ENCODE data around the gene SGMS1.

SGMS1 gene

DNA sequence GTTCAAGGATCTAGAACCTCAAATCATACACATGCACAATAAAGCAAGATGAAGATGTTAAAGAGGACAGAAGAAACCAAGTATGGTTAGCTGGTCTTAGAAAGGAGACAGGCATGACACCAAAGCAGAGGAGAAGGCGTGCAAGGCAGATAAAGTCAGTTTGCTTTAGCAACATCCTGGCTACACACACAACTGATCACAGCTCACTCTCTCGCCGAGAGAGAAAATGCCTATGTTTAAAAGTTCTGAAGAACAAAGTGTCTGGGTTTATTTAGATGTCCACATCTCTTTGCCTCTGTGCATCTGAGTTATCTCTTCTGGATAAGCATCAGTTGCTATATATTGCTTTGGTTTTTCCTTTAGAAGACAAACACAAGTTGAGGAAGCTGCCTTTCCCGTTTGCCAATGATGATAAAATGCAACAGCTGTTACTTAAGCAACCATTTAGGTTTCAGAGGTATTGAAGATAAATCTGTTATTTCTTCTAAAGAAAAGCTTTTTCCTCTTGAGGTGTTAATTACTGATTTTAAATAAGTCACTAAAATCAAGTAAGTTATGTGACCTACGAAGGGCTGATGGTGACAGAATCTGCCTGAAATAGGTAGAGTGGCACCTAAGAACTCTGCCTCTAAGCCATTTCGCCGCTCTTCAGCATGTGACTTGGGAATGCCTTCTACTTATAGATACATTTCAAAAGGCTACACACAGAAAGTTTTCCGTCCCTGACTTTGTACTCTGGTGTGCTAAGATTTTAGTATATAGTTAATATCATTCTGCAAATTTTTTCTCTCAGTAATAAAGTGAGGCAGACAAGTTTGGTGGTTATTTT, 226.2 kb downstream of the SGMS1 start:
- DNase-seq (ENCODE audit: low read depth), result no peak

DNA sequence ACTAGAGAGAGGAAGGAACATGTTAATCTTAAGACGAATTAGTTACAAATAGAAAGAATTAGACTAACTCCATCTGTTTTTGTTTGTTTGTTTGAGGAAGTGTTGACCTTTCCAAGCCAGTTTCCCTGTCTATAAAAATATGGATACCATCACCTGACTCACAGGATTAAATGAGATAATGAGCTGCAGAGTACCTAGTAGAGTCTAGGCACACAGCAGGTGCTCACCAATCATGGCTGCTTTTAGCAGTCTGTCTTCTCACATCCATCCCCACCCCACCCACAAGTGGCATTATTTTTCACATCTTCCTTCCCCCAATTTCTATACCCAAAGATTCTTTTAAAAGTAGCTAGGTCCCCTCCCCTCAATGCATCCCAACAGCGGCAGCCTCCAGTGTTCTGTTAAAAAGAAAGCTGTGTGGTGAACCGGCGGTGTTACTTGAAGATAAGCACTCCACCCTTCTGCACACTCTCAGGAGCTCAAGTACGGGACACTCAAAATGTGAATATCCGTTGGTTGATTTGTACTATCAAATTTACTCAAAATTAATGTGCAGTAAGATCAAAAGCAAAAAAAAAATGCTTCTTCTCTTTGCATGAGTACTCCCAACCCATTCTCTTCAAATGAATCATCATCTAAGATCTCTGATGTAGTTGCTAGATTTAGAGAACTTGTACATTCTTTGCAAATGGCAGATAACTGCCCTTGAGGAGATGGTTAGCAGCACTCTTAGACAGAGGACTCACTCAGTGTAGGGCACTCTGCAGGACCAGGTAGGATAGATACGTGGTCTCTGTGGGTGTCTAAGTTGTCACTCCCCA, 227.1 kb downstream of the SGMS1 start:
- no peak for DNase-seq (ENCODE audit: low read depth)

GRCh38 chr10:50395851-50396250, 227.9 kb downstream of the SGMS1 start:
- DNase-seq (ENCODE audit: low read depth), result no peak

- DNase-seq (ENCODE audit: low read depth), result no peak
Measured at GRCh38 chr10:50395271-50395670, 228.5 kb downstream of the SGMS1 start.

DNA sequence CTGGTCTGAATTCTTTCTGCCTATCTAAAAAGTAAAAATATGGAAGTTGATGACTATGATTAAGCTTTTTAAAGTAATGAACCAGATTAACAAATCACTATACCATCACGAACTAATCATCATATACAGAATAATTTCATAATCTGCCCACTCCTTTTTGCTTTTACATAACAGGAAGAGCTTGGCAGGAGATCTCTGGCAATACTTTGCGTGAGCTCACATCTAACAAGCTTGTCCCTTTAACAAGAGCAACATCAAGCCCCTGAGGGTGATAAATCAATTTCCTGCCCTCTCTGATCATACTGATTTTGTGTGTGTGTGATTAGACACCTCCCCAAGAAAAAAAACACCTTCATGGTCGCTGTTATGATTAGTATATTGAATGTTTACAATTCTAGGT, 228.9 kb downstream of the SGMS1 start:
- DNase-seq (ENCODE audit: low read depth), result no peak

GRCh38 chr10:50393784-50394467, 229.8 kb downstream of the SGMS1 start:
- DNase-seq (ENCODE audit: low read depth), result no peak

DNA sequence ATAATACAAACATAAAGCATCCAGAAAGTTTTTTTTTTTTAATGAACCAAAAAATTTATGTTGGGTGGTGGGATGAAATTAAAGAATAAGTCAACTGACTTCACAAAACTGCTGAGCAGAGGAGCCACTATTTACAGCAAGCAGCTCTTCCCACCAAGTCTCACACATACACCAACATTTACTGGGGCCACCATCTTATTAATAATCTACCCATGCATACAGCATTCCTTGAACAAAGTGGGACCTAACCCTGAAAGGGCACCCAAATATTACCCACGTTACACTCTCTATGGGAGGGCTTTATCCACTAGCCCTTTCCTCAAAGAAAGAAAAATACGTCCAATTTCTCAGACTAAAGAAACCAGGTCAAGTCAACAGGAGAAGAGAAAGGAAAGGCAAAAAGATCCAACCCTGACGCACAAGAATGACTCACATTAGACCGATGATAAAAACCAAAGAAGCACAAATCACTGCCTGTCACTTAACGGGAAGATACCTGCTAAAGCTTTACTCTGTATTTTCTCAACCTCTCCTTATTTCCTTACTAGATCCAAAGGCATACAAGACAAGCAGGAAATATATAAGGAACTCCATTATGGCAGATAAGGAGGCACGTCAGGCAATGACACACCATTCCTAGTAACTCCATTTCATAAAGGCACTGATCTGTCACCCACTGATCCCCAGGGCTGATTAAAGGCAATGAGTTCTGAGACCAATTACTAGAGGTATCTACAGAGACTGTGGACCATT, 230.6 kb downstream of the SGMS1 start:
- no peak for DNase-seq (ENCODE audit: low read depth)

GRCh38 chr10:50392426-50392825, 231.3 kb downstream of the SGMS1 start:
- no peak for DNase-seq (ENCODE audit: low read depth)

DNA sequence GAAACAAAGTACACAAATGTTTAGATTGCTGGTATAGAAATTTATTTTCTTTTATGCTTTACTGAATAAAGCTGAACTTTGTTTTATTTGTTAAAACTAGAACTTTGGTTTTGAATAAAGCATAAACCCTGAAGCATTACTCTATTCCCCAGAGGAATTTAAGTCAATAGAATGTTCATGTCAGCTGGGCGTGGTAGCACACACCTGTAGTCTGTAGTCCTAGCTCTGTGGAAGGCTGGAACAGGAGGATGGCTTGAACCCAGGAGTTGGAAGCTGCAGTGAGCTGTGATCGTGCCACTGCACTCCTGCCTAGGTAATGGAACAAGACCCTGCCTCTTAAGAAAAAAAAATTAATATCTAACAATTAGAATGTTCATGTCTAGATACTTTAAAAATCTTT, 233.5 kb downstream of the SGMS1 start:
- DNase-seq (ENCODE audit: low read depth), result no peak

GRCh38 chr10:50388181-50388580, 235.6 kb downstream of the SGMS1 start:
- no peak for DNase-seq (ENCODE audit: low read depth)

- no peak for DNase-seq (ENCODE audit: low read depth)
Measured at GRCh38 chr10:50387732-50388073, 236.1 kb downstream of the SGMS1 start.

DNA sequence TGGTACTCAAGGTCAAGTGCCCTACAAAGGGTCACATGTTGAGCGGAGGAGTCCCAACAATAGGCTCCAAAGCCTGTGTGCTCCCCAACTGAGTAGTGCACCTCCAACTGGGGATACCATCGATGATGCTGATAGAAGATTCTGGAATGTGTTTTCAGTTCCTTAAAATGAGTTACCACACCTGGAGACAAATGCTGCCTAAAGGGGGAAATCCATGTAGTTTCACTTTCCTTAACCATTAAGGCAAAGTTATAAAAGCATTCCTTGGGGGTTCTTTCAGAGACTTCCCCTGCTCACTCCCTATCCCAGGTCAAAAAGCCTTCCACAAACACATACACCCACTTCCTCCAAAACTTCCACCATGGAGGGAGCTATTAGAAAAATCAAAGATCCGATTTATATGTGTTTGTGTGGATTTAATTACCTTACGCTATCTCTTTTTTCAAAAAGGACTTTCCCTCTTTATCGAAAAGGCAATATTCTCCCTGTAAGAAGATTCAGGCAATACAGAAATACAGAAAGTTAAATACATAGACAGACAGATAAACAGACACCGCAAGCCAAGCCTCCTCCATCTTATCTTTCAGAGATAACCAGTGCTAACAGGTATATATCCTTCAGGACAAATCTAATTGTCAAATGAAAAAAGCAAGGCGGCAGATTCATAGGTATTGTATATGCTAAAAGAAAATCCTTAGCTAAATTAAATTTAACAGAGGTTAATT, 236.6 kb downstream of the SGMS1 start:
- no peak for DNase-seq (ENCODE audit: low read depth)

- no peak for DNase-seq (ENCODE audit: low read depth)
Measured at GRCh38 chr10:50385624-50386023, 238.1 kb downstream of the SGMS1 start.

DNA sequence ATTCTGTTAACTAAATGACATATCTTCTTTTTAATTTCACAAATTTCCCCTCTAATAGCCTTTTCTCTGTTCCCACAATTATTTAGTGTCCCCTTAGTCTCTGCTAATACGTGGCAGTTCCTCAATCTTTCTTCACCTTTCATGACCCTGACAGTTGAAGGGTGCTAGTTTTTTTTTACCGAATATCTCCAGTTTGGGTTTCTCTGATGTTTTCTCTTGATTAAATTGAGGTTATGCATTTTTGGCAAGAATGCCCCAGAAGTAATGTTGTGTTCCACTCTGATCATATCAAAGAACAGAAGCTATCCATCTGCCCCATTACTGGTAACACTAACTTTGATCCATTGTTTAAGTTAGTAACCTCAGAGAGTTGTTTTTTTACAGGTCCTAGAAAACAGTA, 238.9 kb downstream of the SGMS1 start:
- no peak for DNase-seq (ENCODE audit: low read depth)

DNA sequence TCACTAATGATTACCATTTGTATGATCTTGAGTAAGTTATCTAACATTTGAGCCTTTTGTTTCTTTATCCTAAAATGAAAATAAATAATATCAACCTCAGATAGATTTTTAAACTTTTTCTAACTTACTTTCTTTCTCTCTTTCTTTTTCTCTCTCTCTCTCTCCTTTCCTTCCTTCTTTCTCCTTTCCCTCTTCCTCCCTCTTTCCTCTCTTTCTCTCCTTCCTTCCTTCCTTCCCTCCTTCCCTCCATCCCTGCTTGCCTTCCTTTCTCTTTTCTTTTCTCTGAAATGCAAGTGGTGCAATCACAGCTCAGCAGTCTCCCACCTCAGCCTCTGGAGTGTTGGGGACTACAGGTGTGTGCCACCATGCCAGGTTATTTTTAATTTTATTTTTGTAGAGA, 239.5 kb downstream of the SGMS1 start:
- no peak for DNase-seq (ENCODE audit: low read depth)

- no peak for DNase-seq (ENCODE audit: low read depth)
Measured at GRCh38 chr10:50382576-50383023, 241.2 kb downstream of the SGMS1 start.

DNA sequence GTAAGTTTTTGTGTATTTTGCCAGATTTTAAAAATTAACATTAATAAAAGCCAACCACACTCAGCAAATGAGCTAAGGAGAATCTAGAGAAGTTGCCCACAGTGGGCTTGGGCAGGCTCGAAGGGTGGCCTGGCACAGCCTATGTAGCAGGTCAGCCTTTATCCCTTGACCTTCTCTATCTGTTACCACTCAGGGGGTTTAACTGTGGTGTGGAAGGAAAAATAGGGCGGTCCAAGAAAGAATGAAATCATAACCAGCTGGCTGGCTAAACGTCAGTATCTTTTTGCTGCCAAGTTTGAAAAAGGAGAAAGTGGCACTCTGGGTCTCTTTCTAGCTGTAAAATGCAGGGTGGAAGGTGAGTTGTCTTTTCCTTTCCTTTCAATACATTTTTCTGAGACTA, 242.1 kb downstream of the SGMS1 start:
- DNase-seq (ENCODE audit: low read depth), result no peak

DNA sequence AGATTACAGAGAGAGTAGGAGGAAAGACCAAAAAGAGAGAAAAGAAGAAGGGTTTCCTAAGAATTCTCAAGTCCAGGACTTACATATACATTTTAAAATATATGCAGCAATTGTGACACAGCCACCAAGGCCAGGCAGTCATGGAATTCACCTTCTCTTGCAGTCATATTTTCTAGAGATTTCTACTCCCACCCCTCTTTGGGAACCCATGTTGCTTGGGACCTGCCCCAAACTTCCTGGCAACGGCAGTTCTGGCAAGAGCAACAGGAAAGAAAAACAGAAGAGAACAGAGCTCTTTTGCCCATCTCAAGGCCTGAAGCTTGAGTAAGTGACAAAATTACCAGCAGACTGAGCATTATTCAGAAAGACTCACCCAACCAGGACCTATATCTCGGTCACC, 244.1 kb downstream of the SGMS1 start:
- no peak for DNase-seq (ENCODE audit: low read depth)

DNA sequence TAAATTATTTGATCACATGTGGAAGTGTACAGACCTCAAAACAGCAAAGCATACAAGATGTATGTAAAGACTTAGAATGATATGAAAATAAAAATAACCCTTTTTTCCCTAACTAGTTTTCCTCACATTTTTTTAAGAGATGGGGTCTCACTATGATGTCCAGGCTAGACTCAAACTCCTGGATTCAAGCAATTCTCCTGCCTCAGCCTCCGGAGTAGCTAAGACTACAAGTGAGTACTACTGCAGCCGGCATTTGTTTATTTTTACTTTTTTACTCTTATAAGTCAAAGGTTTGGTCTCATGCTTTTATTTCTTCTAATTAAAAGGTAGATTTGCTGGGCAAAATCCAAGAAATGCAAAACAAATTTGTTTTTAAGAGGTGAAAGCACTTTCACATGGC, 248.0 kb downstream of the SGMS1 start:
- DNase-seq (ENCODE audit: low read depth), result no peak

DNA sequence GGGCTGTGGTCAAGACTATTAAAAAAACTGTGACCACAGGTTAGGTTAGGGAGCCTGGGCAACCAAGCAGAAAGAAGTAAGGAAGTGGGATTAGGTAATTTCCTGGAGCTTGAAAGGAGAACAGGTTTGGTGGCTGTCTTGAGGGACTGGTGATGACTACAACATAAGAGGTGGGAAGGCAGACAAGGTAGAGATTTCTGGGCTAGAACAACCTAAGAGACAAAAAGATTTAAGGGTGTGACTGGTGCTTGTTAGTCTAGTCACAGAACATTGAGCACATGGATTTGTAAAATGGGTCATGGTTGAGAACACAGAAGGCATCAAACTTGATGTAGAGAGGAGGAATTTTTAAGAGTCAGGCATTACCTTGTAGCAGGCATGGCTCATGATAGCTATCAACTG, 248.7 kb downstream of the SGMS1 start:
- no peak for DNase-seq (ENCODE audit: low read depth)

- DNase-seq (ENCODE audit: low read depth), result no peak
Measured at GRCh38 chr10:50373821-50374501, 249.8 kb downstream of the SGMS1 start.

All from T-helper 22 cell (primary cell).